Measurements from ENCODE around the gene AMIGO3. TPM values are rescaled to one million over a fixed set of nuclear protein-coding genes. Genes with fewer than 3 reads are reported as not detected.

Gene AMIGO3
- total and polyA plus RNA-seq, 2 experiments from 2014 or later: 2.9 to 10.4 TPM

GRCh38 chr3:49745986-49746385, 26.5 kb upstream of the AMIGO3 start:
- Histone ChIP-seq H3K4me2 (no peak overlapping the region), H4K20me1 (replicated peaks; ENCODE audit: insufficient read depth) (peaks cover 16% of the 10 kb centered on the region), H3K36me3 (ENCODE audit: insufficient read depth) (no peaks in the 10 kb centered on the region), H3K27ac (ENCODE audit: low read depth) (no peak overlapping the region), H3K4me3 (no peak overlapping the region), H3K79me2 (replicated peaks; ENCODE audit: insufficient read depth) (peaks cover 35% of the 10 kb centered on the region), H3K9me2 (ENCODE audit: insufficient read depth) (no peaks in the 10 kb centered on the region), H3K4me1 (ENCODE audit: insufficient read depth) (no peaks in the 10 kb centered on the region), H3K27me3 (ENCODE audit: insufficient read depth) (no peaks in the 10 kb centered on the region), H3F3A (replicated peaks; ENCODE audit: low read depth) (0 out of 2 replicates have a peak, but pooled peaks cover 4% of the 10 kb centered on the region), H2AFZ (no peak overlapping the region)
- ATAC-seq (no peak), DNase-seq (ENCODE audit: low spot score) (no peak)
- Mint-ChIP-seq H3K4me3 (no peak overlapping the region), H3K27ac (no peak overlapping the region), H3K4me1 (no peaks in the 10 kb centered on the region; the same call in 2 of the 3 replicates), H3K36me3 (ENCODE audit: low read depth) (peaks cover 5% of the 10 kb centered on the region; the same call in 1 of the 3 replicates), H3K27me3 (ENCODE audit: insufficient read depth, low read depth, poor library complexity) (no peaks in the 10 kb centered on the region), H3K9me3 (no peaks in the 10 kb centered on the region)
- TF ChIP-seq EZH2 (IDR thresholded peaks at IDR 0.05; ENCODE audit: low read depth, unreplicated experiment): no peak
- TF ChIP-seq ETS1 (IDR thresholded peaks at IDR 0.05): no peak
- no peak for TF ChIP-seq REST (IDR thresholded peaks at IDR 0.05; ENCODE audit: unreplicated experiment)

DNA sequence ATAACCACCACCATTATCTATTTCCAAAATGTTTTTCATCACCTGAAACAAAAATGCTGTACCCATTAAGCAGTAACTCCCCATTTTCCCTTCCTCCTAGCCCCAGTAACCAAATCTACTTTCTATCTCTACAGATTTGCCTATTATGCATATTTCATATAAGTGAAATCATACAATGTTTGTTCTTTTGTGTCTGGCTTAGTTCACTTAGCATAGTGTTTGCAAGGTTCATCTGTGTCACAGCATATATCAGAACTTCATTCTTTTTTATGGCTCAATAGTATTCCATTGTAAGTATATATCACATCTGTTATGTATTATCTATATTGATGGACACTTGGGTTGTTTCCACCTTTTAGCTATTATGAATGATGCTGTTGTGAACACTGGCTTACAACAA, 20.9 kb upstream of the AMIGO3 start:
- H3K27me3 ChIP-seq (ENCODE audit: insufficient read depth): no peaks in the 10 kb centered on the region
- TF ChIP-seq POLR2AphosphoS5 (IDR thresholded peaks at IDR 0.05; ENCODE audit: low read depth): no peak
- no peak for TF ChIP-seq STAT1 (IDR thresholded peaks at IDR 0.05; ENCODE audit: unreplicated experiment)
- TF ChIP-seq, protein P1, sequence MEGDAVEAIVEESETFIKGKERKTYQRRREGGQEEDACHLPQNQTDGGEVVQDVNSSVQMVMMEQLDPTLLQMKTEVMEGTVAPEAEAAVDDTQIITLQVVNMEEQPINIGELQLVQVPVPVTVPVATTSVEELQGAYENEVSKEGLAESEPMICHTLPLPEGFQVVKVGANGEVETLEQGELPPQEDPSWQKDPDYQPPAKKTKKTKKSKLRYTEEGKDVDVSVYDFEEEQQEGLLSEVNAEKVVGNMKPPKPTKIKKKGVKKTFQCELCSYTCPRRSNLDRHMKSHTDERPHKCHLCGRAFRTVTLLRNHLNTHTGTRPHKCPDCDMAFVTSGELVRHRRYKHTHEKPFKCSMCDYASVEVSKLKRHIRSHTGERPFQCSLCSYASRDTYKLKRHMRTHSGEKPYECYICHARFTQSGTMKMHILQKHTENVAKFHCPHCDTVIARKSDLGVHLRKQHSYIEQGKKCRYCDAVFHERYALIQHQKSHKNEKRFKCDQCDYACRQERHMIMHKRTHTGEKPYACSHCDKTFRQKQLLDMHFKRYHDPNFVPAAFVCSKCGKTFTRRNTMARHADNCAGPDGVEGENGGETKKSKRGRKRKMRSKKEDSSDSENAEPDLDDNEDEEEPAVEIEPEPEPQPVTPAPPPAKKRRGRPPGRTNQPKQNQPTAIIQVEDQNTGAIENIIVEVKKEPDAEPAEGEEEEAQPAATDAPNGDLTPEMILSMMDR (conservative IDR thresholded peaks at IDR 0.05; ENCODE audit: low read depth in 2 of 2): no peak
- no peak for TF ChIP-seq JUNB (IDR thresholded peaks at IDR 0.05; ENCODE audit: unreplicated experiment)
- TF ChIP-seq REST (IDR thresholded peaks at IDR 0.05; ENCODE audit: unreplicated experiment): no peak

More for the DNA sequence above, 20.9 kb upstream of the AMIGO3 start:
- no peak overlapping the region for H3K4me2 ChIP-seq
- Mint-ChIP-seq H3K4me3 (no peak overlapping the region), H3K9me3 (no peaks in the 10 kb centered on the region), H3K27ac (no peak overlapping the region), H3K4me1 (no peaks in the 10 kb centered on the region), H3K27me3 (ENCODE audit: insufficient read depth, low read depth, poor library complexity) (peaks cover 4% of the 10 kb centered on the region), H3K36me3 (ENCODE audit: low read depth) (peaks cover 35% of the 10 kb centered on the region)
- H3K9me2 ChIP-seq (ENCODE audit: insufficient read depth): no peaks in the 10 kb centered on the region
- peaks cover 11% of the 10 kb centered on the region for H4K20me1 ChIP-seq (replicated peaks; ENCODE audit: insufficient read depth)
- no peak overlapping the region for H3K4me3 ChIP-seq
- no peaks in the 10 kb centered on the region for H3F3A ChIP-seq (replicated peaks; ENCODE audit: low read depth)
- peaks cover 13% of the 10 kb centered on the region for H3K79me2 ChIP-seq (replicated peaks; ENCODE audit: insufficient read depth)
- DNase-seq (ENCODE audit: low spot score): no peak
- H3K27ac ChIP-seq (ENCODE audit: low read depth): no peak overlapping the region
- H3K4me1 ChIP-seq (ENCODE audit: insufficient read depth): no peaks in the 10 kb centered on the region
- H2AFZ ChIP-seq: no peak overlapping the region
- no peak for ATAC-seq
- no peaks in the 10 kb centered on the region; the same call in 1 of the 2 replicates for H3K36me3 ChIP-seq (ENCODE audit: insufficient read depth)
